GM04504 (cell line): ENCODE data around the gene CNTNAP2.

Experiments
- DNase-seq: peaks from one replicate; pipeline ENCODE4 v3.0.0-alpha.2; 2012; ENCODE audit warnings: low read depth

The CNTNAP2 gene

GRCh38 chr7:148211740-148212151 lies 2095.1 kb downstream of the CNTNAP2 start:
- no peak for DNase-seq

- no peak for DNase-seq
These were observed 2096.1 kb downstream of the CNTNAP2 start for GRCh38 chr7:148212731-148213130.

- DNase-seq, result no peak
These were observed 2097.5 kb downstream of the CNTNAP2 start for GRCh38 chr7:148214101-148214500.

DNA sequence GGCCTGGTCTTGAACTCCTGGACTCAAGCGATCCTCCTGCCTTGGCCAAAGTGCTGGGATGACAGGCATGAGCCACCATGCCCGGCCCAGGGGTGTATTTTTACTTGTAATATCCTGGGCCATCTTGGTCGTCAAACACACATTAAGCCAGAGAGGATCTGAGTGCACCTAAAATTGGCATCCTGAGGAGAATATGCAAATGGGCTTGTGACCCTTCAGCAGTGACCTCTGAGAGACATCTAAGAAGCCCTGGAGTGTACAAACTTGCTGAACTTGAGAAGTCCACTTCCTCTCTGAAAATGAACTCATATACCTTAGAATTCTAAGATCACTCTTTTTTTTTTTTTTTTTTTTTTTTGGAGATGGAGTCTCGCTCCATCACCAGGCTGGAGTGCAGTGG lies 2102.0 kb downstream of the CNTNAP2 start:
- DNase-seq, result no peak

DNA sequence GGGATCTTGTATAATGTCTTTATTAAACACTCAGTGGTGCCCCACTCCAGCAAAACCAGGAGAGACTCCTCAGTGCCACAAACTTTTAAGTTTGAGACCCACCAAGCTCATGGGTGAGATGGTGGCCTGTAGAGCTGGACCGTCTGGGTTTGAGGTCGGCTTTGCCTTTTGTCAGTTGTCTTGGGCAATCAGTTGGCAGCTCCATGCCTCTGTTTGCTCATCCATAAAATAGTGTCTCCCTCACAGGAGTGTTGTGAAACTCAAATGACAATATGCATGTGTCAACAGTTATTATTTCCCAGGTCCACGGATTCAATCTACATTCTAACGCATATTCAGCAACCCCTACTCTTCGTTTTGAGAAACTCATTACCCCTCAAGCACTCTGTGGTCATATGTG lies 2106.1 kb downstream of the CNTNAP2 start:
- no peak for DNase-seq

- DNase-seq, result no peak
These were observed 2106.6 kb downstream of the CNTNAP2 start for GRCh38 chr7:148223160-148223559.

DNA sequence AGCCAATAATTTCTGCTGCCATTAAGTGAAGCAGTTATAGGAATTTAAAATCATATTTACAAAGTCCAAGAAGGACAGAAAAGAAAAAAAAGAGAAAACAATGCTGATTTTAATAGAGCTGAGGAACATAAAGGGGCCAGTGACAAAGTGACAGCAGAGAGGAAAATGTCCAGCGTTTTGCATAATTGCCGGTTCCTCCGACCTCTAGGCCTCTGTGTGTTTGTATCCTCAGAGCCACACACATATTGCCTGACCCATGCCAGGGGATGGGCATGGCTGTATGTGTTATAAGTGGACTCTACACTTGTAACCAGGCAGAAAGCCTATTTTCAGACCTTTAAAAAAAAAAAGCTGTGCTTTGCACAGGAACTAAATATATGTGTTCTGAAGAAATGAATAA lies 2107.1 kb downstream of the CNTNAP2 start:
- DNase-seq, result no peak

GRCh38 chr7:148230296-148230695 lies 2113.7 kb downstream of the CNTNAP2 start:
- DNase-seq, result no peak

DNA sequence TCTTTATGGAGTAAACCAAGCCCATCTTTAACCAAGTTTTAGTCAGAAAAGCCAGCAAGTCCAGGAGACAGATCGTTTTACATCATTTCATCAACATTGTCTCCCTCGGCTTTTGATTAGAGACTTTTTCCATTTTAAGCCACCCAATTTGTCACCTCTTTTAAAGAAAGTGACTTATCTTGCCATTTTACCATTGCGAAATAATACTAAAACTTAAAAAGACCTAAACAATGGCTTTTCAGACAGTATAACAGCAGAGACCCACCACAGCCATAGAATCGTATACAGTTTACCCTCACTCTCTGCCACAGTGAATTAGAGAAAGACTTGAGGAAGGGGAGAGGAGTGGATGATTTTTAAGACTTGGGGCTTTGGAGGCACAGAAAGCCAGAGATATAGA lies 2114.3 kb downstream of the CNTNAP2 start:
- DNase-seq, result no peak

DNA sequence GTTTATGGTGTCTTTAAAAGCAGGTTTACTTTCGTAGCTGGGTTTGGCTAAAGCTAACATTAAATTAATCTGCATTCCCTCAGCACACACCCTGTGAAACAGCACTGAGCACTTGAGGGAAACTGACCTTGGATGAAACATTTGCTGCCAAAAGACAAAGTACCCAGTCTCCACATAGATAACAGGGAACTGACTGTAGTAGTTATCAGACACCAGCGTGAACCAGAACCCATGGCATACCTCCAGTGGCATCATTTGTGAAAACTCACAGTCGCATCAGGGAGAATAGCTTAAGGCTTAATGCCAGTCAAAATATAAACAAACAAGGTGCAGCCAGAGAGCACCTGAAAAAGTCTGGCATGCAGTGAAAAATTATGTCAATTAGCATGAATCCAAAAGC lies 2116.2 kb downstream of the CNTNAP2 start:
- DNase-seq, result no peak

GRCh38 chr7:148234715-148235114 lies 2118.1 kb downstream of the CNTNAP2 start:
- no peak for DNase-seq

GRCh38 chr7:148238761-148239325 lies 2122.2 kb downstream of the CNTNAP2 start:
- DNase-seq, result no peak

GRCh38 chr7:148241700-148242293 lies 2125.2 kb downstream of the CNTNAP2 start:
- no peak for DNase-seq

DNA sequence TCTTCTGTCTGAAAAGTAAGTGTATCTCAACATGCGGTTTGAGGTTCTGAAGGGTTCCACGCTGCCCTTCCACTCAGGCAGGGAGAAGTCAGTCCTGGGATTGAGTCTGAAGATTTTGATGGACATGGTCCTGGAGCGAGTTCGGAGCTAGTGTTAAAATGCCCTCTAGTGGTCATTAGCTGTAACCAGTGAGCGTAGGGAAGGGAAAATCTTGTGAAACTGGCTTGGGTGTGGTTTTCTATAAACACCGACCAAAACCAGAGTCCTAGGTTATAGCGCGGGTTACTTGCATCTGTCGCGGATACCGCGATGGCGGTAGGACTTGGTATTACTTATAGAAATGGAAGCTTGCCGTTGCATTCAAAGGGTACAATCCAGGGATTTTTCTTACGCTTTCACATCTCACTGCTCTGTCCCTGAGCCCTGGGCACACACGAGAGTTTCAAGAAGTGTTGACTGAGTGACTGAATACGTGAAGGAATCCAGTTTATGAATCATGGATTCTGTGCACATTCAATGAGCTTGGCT lies 2125.8 kb downstream of the CNTNAP2 start:
- peak; percentile 10 for DNase-seq

DNA sequence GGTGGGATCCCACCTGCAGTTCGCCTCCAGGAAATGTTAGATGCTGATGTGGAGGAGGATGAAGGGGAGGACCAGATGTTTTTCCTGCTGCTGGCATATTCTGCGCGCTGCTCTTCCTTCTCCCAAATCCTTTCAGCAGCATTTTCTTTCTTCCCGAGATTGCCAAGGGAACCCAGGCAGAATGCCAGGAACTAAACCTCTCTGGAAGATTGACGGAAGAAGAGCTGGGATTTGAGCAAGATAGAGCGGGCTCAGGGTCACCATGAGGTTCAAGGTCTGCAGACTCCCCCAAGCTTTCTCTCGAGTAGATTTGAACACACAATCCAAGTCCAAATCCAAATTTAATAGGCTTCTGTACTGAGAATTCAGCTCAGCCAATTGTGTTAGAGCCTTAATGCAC lies 2128.8 kb downstream of the CNTNAP2 start:
- no peak for DNase-seq

- no peak for DNase-seq
These were observed 2137.0 kb downstream of the CNTNAP2 start for GRCh38 chr7:148253629-148254028.

DNA sequence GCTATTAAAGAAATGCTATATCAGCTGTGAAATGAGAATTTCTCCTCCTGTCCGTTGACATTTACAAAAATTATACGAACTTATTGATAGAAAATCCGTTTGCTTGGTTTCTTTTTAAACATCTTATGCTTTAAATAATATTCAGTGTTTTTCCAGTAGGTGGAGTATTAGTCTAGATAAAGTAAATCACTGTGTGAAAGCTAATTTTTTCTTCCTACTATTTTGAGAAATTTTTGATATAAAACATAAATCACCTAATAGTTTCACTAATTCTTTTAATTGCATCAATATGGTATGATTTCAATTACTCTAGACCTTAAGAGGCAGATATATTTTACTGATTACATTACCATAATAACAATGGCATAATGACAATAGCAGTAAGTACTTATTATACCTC lies 2138.7 kb downstream of the CNTNAP2 start:
- DNase-seq, result no peak

- no peak for DNase-seq
These were observed 2139.8 kb downstream of the CNTNAP2 start for GRCh38 chr7:148256433-148256832.

GRCh38 chr7:148260599-148260998 lies 2144.0 kb downstream of the CNTNAP2 start:
- no peak for DNase-seq

GRCh38 chr7:148261523-148261922 lies 2144.9 kb downstream of the CNTNAP2 start:
- no peak for DNase-seq

DNA sequence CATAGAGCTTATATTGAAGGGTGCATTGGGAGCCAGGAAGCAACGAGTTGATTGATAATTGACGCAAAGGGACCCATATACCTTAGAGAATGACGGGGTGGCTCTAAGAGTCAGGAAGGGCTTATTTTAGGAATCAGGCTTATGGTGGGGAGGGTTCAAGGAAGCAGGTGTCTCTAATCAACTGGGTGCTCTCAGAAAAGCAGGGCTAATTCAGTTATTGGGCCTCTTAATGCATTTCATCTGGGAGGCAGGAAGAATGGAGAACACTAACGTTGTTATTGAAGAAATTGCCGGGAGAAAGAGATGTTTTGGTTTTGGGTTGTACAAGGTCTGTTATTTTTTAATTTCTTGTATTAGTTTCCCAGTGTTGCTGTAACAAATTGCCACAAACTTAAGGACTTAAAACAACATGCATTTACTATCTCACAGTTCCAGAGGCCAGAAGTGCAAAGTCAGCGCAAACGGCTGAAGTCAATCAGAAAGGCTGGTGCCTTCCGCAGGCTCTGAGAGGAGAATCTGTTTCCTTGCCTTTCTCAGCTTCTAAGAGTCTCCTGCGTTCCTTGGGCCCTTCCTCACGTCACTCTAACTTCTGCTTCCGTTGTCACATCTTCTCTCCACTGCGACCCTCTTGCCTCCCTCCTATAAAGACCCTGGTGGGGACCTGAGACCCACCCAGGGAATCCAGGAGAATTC lies 2145.5 kb downstream of the CNTNAP2 start:
- no peak for DNase-seq

DNA sequence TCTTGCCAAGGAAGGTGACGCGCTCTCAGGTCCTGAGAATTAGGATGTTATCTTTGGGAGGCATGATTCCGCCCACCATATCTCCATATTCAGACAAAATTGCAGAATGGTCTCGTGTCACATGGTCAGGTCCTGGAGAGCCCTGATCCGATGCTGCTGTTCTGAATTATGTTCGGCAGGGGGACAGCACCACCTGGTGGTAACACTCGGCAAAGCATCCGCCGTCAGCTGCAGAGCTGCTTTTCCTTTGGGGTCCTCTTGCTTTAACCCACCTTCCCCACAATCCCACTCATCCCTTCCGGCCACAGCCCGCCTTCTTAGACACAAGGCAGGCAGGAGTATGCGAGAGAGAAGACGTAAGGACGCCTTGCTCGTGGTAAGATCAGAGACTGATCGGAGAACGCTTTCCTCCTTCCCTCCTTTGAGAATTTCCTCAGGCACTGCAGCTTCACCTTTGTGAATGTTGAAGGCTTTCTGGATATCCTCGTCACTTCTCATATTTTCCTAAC lies 2146.2 kb downstream of the CNTNAP2 start:
- DNase-seq, result no peak

GRCh38 chr7:148264933-148265557 lies 2148.4 kb downstream of the CNTNAP2 start:
- DNase-seq, result no peak
